ENCODE results near the gene SUPT3H.

The SUPT3H gene

DNA sequence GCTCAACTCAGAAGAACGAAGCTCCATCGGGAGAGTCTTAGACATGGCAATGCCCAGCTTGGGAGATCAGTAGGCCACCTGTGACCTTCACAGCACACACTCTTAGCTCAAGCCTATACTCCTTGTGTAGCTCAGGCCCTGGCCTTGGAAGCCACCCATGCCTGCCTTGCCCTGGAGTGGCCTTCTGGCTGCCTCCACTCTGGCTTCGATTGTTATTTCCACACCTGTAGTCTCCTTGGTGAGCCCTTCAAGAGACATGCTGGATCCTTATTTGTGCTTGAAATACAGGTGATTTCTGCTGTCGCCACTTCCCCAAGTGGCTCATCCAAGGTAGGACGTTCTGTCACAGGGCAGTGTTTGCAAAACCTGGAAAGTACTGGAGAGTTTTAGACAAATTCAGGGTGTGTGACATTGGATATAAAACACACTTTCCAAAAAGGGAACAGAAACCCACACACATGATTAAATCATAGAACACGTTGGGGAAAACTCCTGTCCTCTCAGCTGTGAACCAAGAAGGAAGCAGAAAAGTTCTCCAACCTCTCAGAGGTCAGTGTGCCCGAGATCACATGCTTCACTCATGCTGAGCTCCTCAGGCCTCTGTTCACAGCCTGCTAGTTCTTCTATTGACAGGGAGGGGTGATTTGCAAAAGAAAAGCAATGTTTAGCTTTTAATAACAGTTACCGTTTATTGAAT lies 598.5 kb downstream of the SUPT3H start:
- DNase-seq = no peak
